Measurements from ENCODE around the gene PIGV.
A peak's percentile ranks its signal among the peaks of the same experiment; 100 is the strongest.

Gene PIGV

GRCh38 chr1:26787706-26788514, at the start of gene PIGV:
Gene PIGV (plus strand): TSS chr1:26787950. CDS start chr1:26790816, 2,866 bp downstream.
- no peak for TF ChIP-seq CTCF (IDR thresholded peaks at IDR 0.05; ENCODE audit: insufficient read depth, missing control alignments)
- DNase-seq (ENCODE audit: insufficient read length, low spot score) (peak; percentile 41), FAIRE-seq (no peak)

GRCh38 chr1:26739329-26739914, 48.3 kb upstream of the PIGV start:
- DNase-seq (ENCODE audit: insufficient read length, low spot score) (no peak), FAIRE-seq (no peak)
- TF ChIP-seq CTCF (IDR thresholded peaks at IDR 0.05; ENCODE audit: insufficient read depth, missing control alignments), result no peak

GRCh38 chr1:26740023-26740634, 47.6 kb upstream of the PIGV start:
- no peak for TF ChIP-seq CTCF (IDR thresholded peaks at IDR 0.05; ENCODE audit: insufficient read depth, missing control alignments)
- FAIRE-seq (no peak), DNase-seq (ENCODE audit: insufficient read length, low spot score) (no peak)

- no peak for TF ChIP-seq CTCF (IDR thresholded peaks at IDR 0.05; ENCODE audit: insufficient read depth, missing control alignments)
- FAIRE-seq (no peak), DNase-seq (ENCODE audit: insufficient read length, low spot score) (no peak)
Measured at GRCh38 chr1:26740952-26741351, 46.8 kb upstream of the PIGV start.

- TF ChIP-seq CTCF (IDR thresholded peaks at IDR 0.05; ENCODE audit: insufficient read depth, missing control alignments), result no peak
- no peak for DNase-seq (ENCODE audit: insufficient read length, low spot score)
- no peak for FAIRE-seq
Measured at GRCh38 chr1:26743426-26744059, 44.2 kb upstream of the PIGV start.

- TF ChIP-seq CTCF (IDR thresholded peaks at IDR 0.05; ENCODE audit: insufficient read depth, missing control alignments), result no peak
- FAIRE-seq (no peak), DNase-seq (ENCODE audit: insufficient read length, low spot score) (no peak)
Measured at GRCh38 chr1:26744075-26744959, 43.4 kb upstream of the PIGV start.

All from D721Med (cell line).